Activated CD4-positive, alpha-beta T cell treated with anti-CD3 and anti-CD28 coated beads for 36 hours (primary cell): ENCODE data around the gene NIPBL. TPM values are rescaled to one million over a fixed set of nuclear protein-coding genes. Genes with fewer than 3 reads are reported as not detected.

Experiments
- ATAC-seq: fragments of 200-7000 bp; cut with Tn5 transposase; one replicate; pipeline ENCODE4 v1.10.0; 2021; ENCODE audit warnings: mild to moderate bottlenecking, moderate library complexity
- CTCF ChIA-PET: fragments of 350-600 bp; sonication (Branson Sonifier 250); formaldehyde crosslinking; loops from one replicate; lab custom pipeline; 2021; ENCODE audit warnings: antibody characterized with exemption; lab: Charles Lee
- POLR2A ChIA-PET: fragments of 350-600 bp; sonication (Branson Sonifier 250); formaldehyde crosslinking; loops from one replicate; lab custom pipeline; 2021; ENCODE audit warnings: antibody characterized with exemption, inconsistent platforms; lab: Charles Lee
- DNase-seq: peaks from one replicate; pipeline ENCODE4 v3.0.0-alpha.2; 2020
- H3K27ac Mint-ChIP-seq: one replicate; pipeline ENCODE4 v1.8.0; 2021; ENCODE audit warnings: mixed read lengths
- H3K27me3 Mint-ChIP-seq: one replicate; pipeline ENCODE4 v1.8.0; 2021; ENCODE audit warnings: mixed read lengths
- H3K36me3 Mint-ChIP-seq: one replicate; pipeline ENCODE4 v1.8.0; 2021; ENCODE audit warnings: low read depth, mixed read lengths
- H3K4me1 Mint-ChIP-seq: one replicate; pipeline ENCODE4 v1.8.0; 2021; ENCODE audit warnings: mixed read lengths
- H3K4me3 Mint-ChIP-seq: one replicate; pipeline ENCODE4 v1.8.0; 2021; ENCODE audit warnings: mild to moderate bottlenecking, moderate library complexity, mixed read lengths
- H3K9me3 Mint-ChIP-seq: one replicate; pipeline ENCODE4 v1.8.0; 2021; ENCODE audit warnings: low read depth, mixed read lengths
- intact Hi-C, 2 experiments: fragments of 100-400 bp; cut with DNase I in 1 of 2; cut with micrococcal nuclease in 1 of 2; formaldehyde crosslinking; loops; one replicate each; pipeline versions ENCODE4 v1.14.2 to v1.15.1; 2022 to 2024; cut with DNase I, micrococcal nuclease
- total RNA-seq, 2 experiments: library from RNA; stranded (reverse); gene quantifications; one replicate each; pipeline ENCODE4 v1.2.3, GENCODE V29; 2021

NIPBL gene
- total RNA-seq, 2 experiments from 2014 or later = 42.7 to 50.9 TPM

- H3K27me3 Mint-ChIP-seq = peaks cover 8% of the 10 kb centered on the region
- DNase-seq (no peak), ATAC-seq (no peak)
- H3K4me1 Mint-ChIP-seq = no peaks in the 10 kb centered on the region
- H3K27ac Mint-ChIP-seq = no peak overlapping the region
- H3K9me3 Mint-ChIP-seq = no peaks in the 10 kb centered on the region
- ChIA-PET POLR2A (no interaction called here), CTCF (interaction anchor here (1.2 kb wide), 1 partner anchor 115 kb away, joined by 3 read pairs; no protein-coding TSS in a partner anchor)
- H3K4me3 Mint-ChIP-seq = no peak overlapping the region
- peaks cover 3% of the 10 kb centered on the region for H3K36me3 Mint-ChIP-seq
- intact Hi-C loops = no loop called here
These were observed 14.7 kb upstream of the NIPBL start for GRCh38 chr5:36861871-36862270.

GRCh38 chr5:36870399-36871040, 6.0 kb upstream of the NIPBL start:
- ATAC-seq = peak; percentile 82
- Mint-ChIP-seq H3K36me3 (peaks cover 14% of the 10 kb centered on the region), H3K27me3 (no peaks in the 10 kb centered on the region), H3K4me1 (peaks cover 27% of the 10 kb centered on the region), H3K4me3 (no peak overlapping the region), H3K27ac (peak overlapping the region; percentile 28), H3K9me3 (no peaks in the 10 kb centered on the region)
- intact Hi-C loops = loop anchor here (1.0 to 2.0 kb wide), 4 partner anchors 126 to 142 kb away; no protein-coding TSS in a partner anchor
- CTCF ChIA-PET = interaction anchor here (0.6 to 2.3 kb wide), 7 partner anchors 17 to 508 kb away, joined by 3 to 14 read pairs (median 3); partner anchors contain the start of gene WDR70
- POLR2A ChIA-PET = no interaction called here
- no peak for DNase-seq

GRCh38 chr5:36874465-36874864, 2.1 kb upstream of the NIPBL start:
- peaks cover 11% of the 10 kb centered on the region for H3K36me3 Mint-ChIP-seq
- peak overlapping the region; percentile 100 for H3K27ac Mint-ChIP-seq
- ChIA-PET CTCF (interaction anchor here (1.1 to 1.5 kb wide), 3 partner anchors 12 to 150 kb away, joined by 3 to 6 read pairs (median 6); no protein-coding TSS in a partner anchor), POLR2A (interaction anchor here (0.7 kb wide), 1 partner anchor 219 kb away, joined by 3 read pairs; no protein-coding TSS in a partner anchor)
- H3K4me1 Mint-ChIP-seq = peaks cover 29% of the 10 kb centered on the region
- intact Hi-C loops = no loop called here
- no peaks in the 10 kb centered on the region for H3K27me3 Mint-ChIP-seq
- ATAC-seq = no peak
- H3K4me3 Mint-ChIP-seq = peak overlapping the region; percentile 89
- H3K9me3 Mint-ChIP-seq = no peaks in the 10 kb centered on the region
- DNase-seq = no peak

GRCh38 chr5:36875051-36875789, 1.3 kb upstream of the NIPBL start:
- Mint-ChIP-seq H3K4me3 (peak overlapping the region; percentile 89), H3K27ac (peak overlapping the region; percentile 100), H3K9me3 (no peaks in the 10 kb centered on the region), H3K27me3 (no peaks in the 10 kb centered on the region), H3K4me1 (peaks cover 29% of the 10 kb centered on the region), H3K36me3 (peaks cover 10% of the 10 kb centered on the region)
- ATAC-seq (peak; percentile 13), DNase-seq (peak; percentile 73)
- ChIA-PET CTCF (interaction anchor here (0.7 to 1.4 kb wide), 2 partner anchors 130 to 175 kb away, joined by 3 to 4 read pairs; no protein-coding TSS in a partner anchor), POLR2A (interaction anchor here (0.7 kb wide), 1 partner anchor 220 kb away, joined by 3 read pairs; no protein-coding TSS in a partner anchor)
- intact Hi-C loops = loop anchor here (5.0 kb wide), 6 partner anchors 122 to 1948 kb away; partner anchors contain the start of genes DNAJC21 (in 1 of the 2) and IL7R (in 1 of the 2)

GRCh38 chr5:36875790-36876298, 725 bp upstream of the NIPBL start:
- POLR2A ChIA-PET = no interaction called here
- Mint-ChIP-seq H3K36me3 (peaks cover 9% of the 10 kb centered on the region), H3K27me3 (no peaks in the 10 kb centered on the region), H3K4me3 (peak overlapping the region; percentile 89), H3K9me3 (no peaks in the 10 kb centered on the region), H3K27ac (peak overlapping the region; percentile 100), H3K4me1 (peaks cover 31% of the 10 kb centered on the region)
- CTCF ChIA-PET = interaction anchor here (0.7 to 1.4 kb wide), 2 partner anchors 131 to 176 kb away, joined by 3 to 4 read pairs; no protein-coding TSS in a partner anchor
- DNase-seq = peak; percentile 85
- intact Hi-C loops = loop anchor here (1.0 to 5.0 kb wide), 12 partner anchors 13 to 1949 kb away; partner anchors contain the start of genes LMBRD2 (in 2 of the 2), NUP155 (in 2 of the 2), DNAJC21 (in 1 of the 2) and IL7R (in 1 of the 2)
- peak; percentile 54 for ATAC-seq

- ATAC-seq = peak; percentile 26
- intact Hi-C loops = loop anchor here (1.0 to 5.0 kb wide), 14 partner anchors 12 to 1950 kb away; partner anchors contain the start of genes LMBRD2 (in 2 of the 2), NUP155 (in 2 of the 2), DNAJC21 (in 1 of the 2) and IL7R (in 1 of the 2)
- Mint-ChIP-seq H3K9me3 (no peaks in the 10 kb centered on the region), H3K27ac (peak overlapping the region; percentile 100), H3K4me1 (peaks cover 36% of the 10 kb centered on the region), H3K4me3 (peak overlapping the region; percentile 89), H3K36me3 (peaks cover 9% of the 10 kb centered on the region), H3K27me3 (no peaks in the 10 kb centered on the region)
- POLR2A ChIA-PET = interaction anchor here (0.6 to 1.4 kb wide), 2 partner anchors 12 to 142 kb away, joined by 3 read pairs; no protein-coding TSS in a partner anchor
- peak; percentile 74 for DNase-seq
- CTCF ChIA-PET = interaction anchor here (0.6 to 1.5 kb wide), 5 partner anchors 10 to 431 kb away, joined by 3 to 4 read pairs (median 3); no protein-coding TSS in a partner anchor
These were observed 547 bp downstream of the NIPBL start for GRCh38 chr5:36876965-36877666.

GRCh38 chr5:36877667-36878391, 1.3 kb downstream of the NIPBL start:
- peak overlapping the region; percentile 89 for H3K4me3 Mint-ChIP-seq
- no peaks in the 10 kb centered on the region for H3K27me3 Mint-ChIP-seq
- peaks cover 9% of the 10 kb centered on the region for H3K36me3 Mint-ChIP-seq
- H3K4me1 Mint-ChIP-seq = peaks cover 35% of the 10 kb centered on the region
- intact Hi-C loops = loop anchor here (1.0 to 5.0 kb wide), 13 partner anchors 11 to 1951 kb away; partner anchors contain the start of genes LMBRD2 (in 2 of the 2), DNAJC21 (in 1 of the 2), IL7R (in 1 of the 2) and NADK2 (in 1 of the 2)
- DNase-seq (peak; percentile 27), ATAC-seq (peak; percentile 28)
- no peaks in the 10 kb centered on the region for H3K9me3 Mint-ChIP-seq
- ChIA-PET POLR2A (interaction anchor here (1.4 kb wide), 1 partner anchor 12 kb away, joined by 3 read pairs; no protein-coding TSS in a partner anchor), CTCF (interaction anchor here (0.6 to 1.5 kb wide), 5 partner anchors 11 to 431 kb away, joined by 3 to 4 read pairs (median 3); no protein-coding TSS in a partner anchor)
- H3K27ac Mint-ChIP-seq = peak overlapping the region; percentile 100

- intact Hi-C loops = loop anchor here (5.0 kb wide), 6 partner anchors 119 to 1951 kb away; partner anchors contain the start of genes DNAJC21 (in 1 of the 2) and IL7R (in 1 of the 2)
These were observed 2.0 kb downstream of the NIPBL start for GRCh38 chr5:36878392-36879082.

More at GRCh38 chr5:36878392-36879082, 2.0 kb downstream of the NIPBL start:
- Mint-ChIP-seq H3K4me1 (peaks cover 30% of the 10 kb centered on the region), H3K27me3 (no peaks in the 10 kb centered on the region), H3K4me3 (peak overlapping the region; percentile 89), H3K36me3 (peaks cover 9% of the 10 kb centered on the region), H3K9me3 (no peaks in the 10 kb centered on the region), H3K27ac (peak overlapping the region; percentile 100)
- ChIA-PET POLR2A (interaction anchor here (1.4 kb wide), 1 partner anchor 11 kb away, joined by 3 read pairs; no protein-coding TSS in a partner anchor), CTCF (interaction anchor here (1.5 kb wide), 2 partner anchors 90 to 127 kb away, joined by 3 to 4 read pairs; no protein-coding TSS in a partner anchor)
- ATAC-seq (no peak), DNase-seq (no peak)
